Nephron progenitor cell (in vitro differentiated cells): ENCODE data around the gene GTF2A2.
A peak's percentile ranks its signal among the peaks of the same experiment; 100 is the strongest.

Experiments
- DNase-seq: peaks from one replicate; pipeline ENCODE4 v3.0.0; 2021
- H3K27ac Mint-ChIP-seq: 2 replicates; pipeline ENCODE4 v1.8.0; 2021; ENCODE audit warnings: mild to moderate bottlenecking, moderate library complexity, mixed read lengths
- H3K27me3 Mint-ChIP-seq: 2 replicates; pipeline ENCODE4 v1.8.0; 2021; ENCODE audit warnings: mild to moderate bottlenecking, low read depth, mixed read lengths; ENCODE audit not compliant: poor library complexity
- H3K36me3 Mint-ChIP-seq: 2 replicates; pipeline ENCODE4 v1.8.0; 2021; ENCODE audit warnings: low read depth, mixed read lengths
- H3K4me1 Mint-ChIP-seq: 2 replicates; pipeline ENCODE4 v1.8.0; 2021; ENCODE audit warnings: mixed read lengths
- H3K4me3 Mint-ChIP-seq: 2 replicates; pipeline ENCODE4 v1.8.0; 2021; ENCODE audit warnings: mild to moderate bottlenecking, moderate library complexity, mixed read lengths
- H3K9me3 Mint-ChIP-seq: 2 replicates; pipeline ENCODE4 v1.8.0; 2021; ENCODE audit warnings: mild to moderate bottlenecking, moderate library complexity, mixed read lengths
- TF ChIP-seq, protein P1 (sequence below): fragments of 200-600 bp; sonication (generic); IDR thresholded peaks from 2 replicates; pipeline ENCODE4 v1.5.0; 2021; ENCODE audit warnings: antibody characterized with exemption

The GTF2A2 gene

GRCh38 chr15:59696332-59696731 lies 39.0 kb upstream of the GTF2A2 start:
- no peaks in the 10 kb centered on the region for H3K36me3 Mint-ChIP-seq
- peaks cover 34% of the 10 kb centered on the region for H3K27me3 Mint-ChIP-seq
- H3K4me3 Mint-ChIP-seq, result no peak overlapping the region
- no peaks in the 10 kb centered on the region for H3K4me1 Mint-ChIP-seq
- H3K9me3 Mint-ChIP-seq, result no peaks in the 10 kb centered on the region
- H3K27ac Mint-ChIP-seq, result peak overlapping the region; percentile 56
- TF ChIP-seq, protein P1, sequence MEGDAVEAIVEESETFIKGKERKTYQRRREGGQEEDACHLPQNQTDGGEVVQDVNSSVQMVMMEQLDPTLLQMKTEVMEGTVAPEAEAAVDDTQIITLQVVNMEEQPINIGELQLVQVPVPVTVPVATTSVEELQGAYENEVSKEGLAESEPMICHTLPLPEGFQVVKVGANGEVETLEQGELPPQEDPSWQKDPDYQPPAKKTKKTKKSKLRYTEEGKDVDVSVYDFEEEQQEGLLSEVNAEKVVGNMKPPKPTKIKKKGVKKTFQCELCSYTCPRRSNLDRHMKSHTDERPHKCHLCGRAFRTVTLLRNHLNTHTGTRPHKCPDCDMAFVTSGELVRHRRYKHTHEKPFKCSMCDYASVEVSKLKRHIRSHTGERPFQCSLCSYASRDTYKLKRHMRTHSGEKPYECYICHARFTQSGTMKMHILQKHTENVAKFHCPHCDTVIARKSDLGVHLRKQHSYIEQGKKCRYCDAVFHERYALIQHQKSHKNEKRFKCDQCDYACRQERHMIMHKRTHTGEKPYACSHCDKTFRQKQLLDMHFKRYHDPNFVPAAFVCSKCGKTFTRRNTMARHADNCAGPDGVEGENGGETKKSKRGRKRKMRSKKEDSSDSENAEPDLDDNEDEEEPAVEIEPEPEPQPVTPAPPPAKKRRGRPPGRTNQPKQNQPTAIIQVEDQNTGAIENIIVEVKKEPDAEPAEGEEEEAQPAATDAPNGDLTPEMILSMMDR, result no peak
- DNase-seq, result no peak

DNA sequence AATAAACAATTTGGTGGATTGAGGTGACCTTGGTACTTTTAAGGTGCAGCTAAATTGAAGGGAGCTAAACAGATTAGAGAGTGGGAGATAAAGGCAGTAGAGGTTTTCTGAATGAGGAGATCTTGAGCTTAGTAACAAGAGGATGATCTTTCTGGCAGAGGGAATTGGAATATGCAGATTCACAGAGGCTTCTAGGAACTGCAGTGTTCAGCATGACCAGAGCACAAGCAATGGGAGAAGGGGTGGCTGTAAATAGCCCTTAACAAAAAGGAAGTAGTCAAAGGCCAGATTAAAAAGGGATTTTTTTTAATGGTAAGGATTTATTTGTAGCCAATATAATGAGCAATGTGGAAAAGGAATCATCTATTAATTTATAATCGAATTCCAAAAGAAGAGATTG lies 37.5 kb upstream of the GTF2A2 start:
- Mint-ChIP-seq H3K4me3 (no peak overlapping the region), H3K9me3 (no peaks in the 10 kb centered on the region), H3K27ac (no peak overlapping the region), H3K4me1 (peaks cover 4% of the 10 kb centered on the region), H3K36me3 (no peaks in the 10 kb centered on the region), H3K27me3 (peaks cover 34% of the 10 kb centered on the region)
- no peak for DNase-seq
- TF ChIP-seq, protein P1, result no peak

DNA sequence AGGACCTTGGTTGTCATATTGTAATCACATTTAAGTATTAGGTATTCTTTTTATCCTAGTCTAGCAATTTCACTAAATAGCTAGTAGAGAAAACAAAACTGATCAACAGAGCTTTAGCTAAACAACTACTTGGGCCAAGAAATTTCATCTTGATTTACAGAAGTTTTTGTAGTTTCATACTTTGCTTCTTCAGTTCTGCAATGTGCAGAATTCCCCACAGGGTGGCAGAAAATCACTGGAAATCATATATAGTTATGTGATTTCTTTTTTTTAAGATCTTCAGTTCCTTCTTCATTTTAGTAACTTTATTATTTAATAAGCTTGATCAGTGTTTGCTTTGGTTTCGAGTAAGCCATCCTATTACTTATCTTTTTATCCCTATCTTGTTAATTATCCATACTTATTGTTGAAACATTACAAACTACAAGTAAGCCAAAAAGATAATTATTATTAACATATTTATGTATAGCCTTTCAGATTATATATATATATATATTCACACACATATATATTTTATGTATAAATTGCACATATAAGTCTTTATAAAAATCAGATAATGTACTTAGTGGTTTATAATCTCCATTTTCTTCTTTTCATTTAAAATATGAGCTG lies 34.0 kb upstream of the GTF2A2 start:
- peaks cover 19% of the 10 kb centered on the region for H3K4me1 Mint-ChIP-seq
- H3K27ac Mint-ChIP-seq, result no peak overlapping the region
- H3K9me3 Mint-ChIP-seq, result no peaks in the 10 kb centered on the region
- DNase-seq, result peak; percentile 21
- H3K4me3 Mint-ChIP-seq, result peak overlapping the region; percentile 55
- peaks cover 18% of the 10 kb centered on the region for H3K27me3 Mint-ChIP-seq
- H3K36me3 Mint-ChIP-seq, result peaks cover 9% of the 10 kb centered on the region
- TF ChIP-seq, protein P1, result peak; percentile 56

- Mint-ChIP-seq H3K27ac (peak overlapping the region; percentile 98), H3K27me3 (peaks cover 11% of the 10 kb centered on the region), H3K9me3 (no peaks in the 10 kb centered on the region), H3K4me3 (peak overlapping the region; percentile 98), H3K36me3 (peaks cover 21% of the 10 kb centered on the region), H3K4me1 (peaks cover 24% of the 10 kb centered on the region)
- peak; percentile 62 for DNase-seq
- TF ChIP-seq, protein P1, result no peak
Observed at GRCh38 chr15:59689626-59690236, 32.4 kb upstream of the GTF2A2 start.

GRCh38 chr15:59688782-59689625 lies 31.7 kb upstream of the GTF2A2 start, which contains the start of gene BNIP2:
Gene BNIP2, minus strand, starts transcription at chr15:59689320. Its CDS starts 6,863 bp downstream, at chr15:59682457.
- peak within 1 kb of the TSS; percentile 98 for H3K4me3 Mint-ChIP-seq
- H3K36me3 Mint-ChIP-seq, result peaks cover 26% of the 10 kb centered on the region
- peak within 1 kb of the TSS; percentile 99 for H3K27ac Mint-ChIP-seq
- peaks cover 9% of the 10 kb centered on the region for H3K27me3 Mint-ChIP-seq
- peaks cover 24% of the 10 kb centered on the region for H3K4me1 Mint-ChIP-seq
- peak; percentile 99 for DNase-seq
- TF ChIP-seq, protein P1, result no peak
- no peaks in the 10 kb centered on the region for H3K9me3 Mint-ChIP-seq
